DOHH2 (cell line): ENCODE results near the gene HNF4A.

Source experiments
- H3F3A ChIP-seq: fragments of 200-600 bp; sonication (generic), shearing (Covaris generic); 2 replicates; pipeline ENCODE4 v1.6.0; 2016; ENCODE audit warnings: antibody characterized with exemption, mild to moderate bottlenecking; ENCODE audit not compliant: control insufficient read depth, insufficient read depth
- H3K27ac ChIP-seq: fragments of 200-600 bp; sonication (generic); 2 replicates; pipeline ENCODE4 v1.5.1; 2014; ENCODE audit warnings: low read depth, mild to moderate bottlenecking, low read length, moderate library complexity
- H3K27me3 ChIP-seq: fragments of 200-600 bp; sonication (generic); 2 replicates; pipeline ENCODE4 v1.6.1; 2014; ENCODE audit warnings: mild to moderate bottlenecking, low read length, mixed read lengths; ENCODE audit not compliant: control insufficient read depth
- H3K36me3 ChIP-seq: fragments of 200-600 bp; sonication (generic); 2 replicates; pipeline ENCODE4 v1.6.1; 2014; ENCODE audit warnings: mild to moderate bottlenecking, low read length, moderate library complexity, mixed read lengths; ENCODE audit not compliant: control insufficient read depth
- H3K4me1 ChIP-seq: fragments of 200-600 bp; sonication (generic); 2 replicates; pipeline ENCODE4 v1.6.1; 2014; ENCODE audit warnings: mild to moderate bottlenecking, low read length, mixed read lengths; ENCODE audit not compliant: control insufficient read depth
- H3K4me2 ChIP-seq: fragments of 200-600 bp; sonication (generic); 2 replicates; pipeline ENCODE4 v1.6.0; 2014; ENCODE audit warnings: mild to moderate bottlenecking, low read length, moderate library complexity
- H3K4me3 ChIP-seq: fragments of 200-600 bp; sonication (generic); 2 replicates; pipeline ENCODE4 v1.5.1; 2014; ENCODE audit warnings: mild to moderate bottlenecking, low read length, mixed read lengths
- H3K79me2 ChIP-seq: fragments of 200-600 bp; sonication (generic); 2 replicates; pipeline ENCODE4 v1.6.1; 2014; ENCODE audit warnings: mild to moderate bottlenecking, low read length, mixed read lengths; ENCODE audit not compliant: control insufficient read depth
- H3K9me2 ChIP-seq: fragments of 200-600 bp; sonication (generic); replicated peaks from 2 replicates; pipeline ENCODE4 v1.6.1; 2014; ENCODE audit warnings: mild to moderate bottlenecking, low read length, mixed read lengths; ENCODE audit not compliant: control insufficient read depth
- H3K9me3 ChIP-seq: fragments of 200-600 bp; sonication (generic); 2 replicates; pipeline ENCODE4 v1.6.1; 2014; ENCODE audit warnings: antibody characterized with exemption, low read length, mixed read lengths; ENCODE audit not compliant: control insufficient read depth, insufficient read depth
- H4K20me1 ChIP-seq: fragments of 200-600 bp; sonication (generic); 2 replicates; pipeline ENCODE4 v1.6.0; 2014; ENCODE audit warnings: low read depth, mild to moderate bottlenecking, antibody characterized with exemption, low read length, moderate library complexity; ENCODE audit not compliant: control insufficient read depth, insufficient read depth
- CTCF ChIP-seq: fragments of 200-600 bp; sonication (generic); IDR thresholded peaks from one replicate; pipeline ENCODE4 v1.5.1; 2014; ENCODE audit warnings: antibody characterized with exemption, mild to moderate bottlenecking, low read depth, low read length; ENCODE audit not compliant: poor library complexity, severe bottlenecking
- EZH2phosphoT487 ChIP-seq: fragments of 200-600 bp; sonication (generic); IDR thresholded peaks from 2 replicates; pipeline ENCODE4 v1.6.1; 2017; ENCODE audit warnings: borderline replicate concordance, mild to moderate bottlenecking, antibody characterized with exemption, low read length, moderate library complexity, mixed read lengths

HNF4A gene

DNA sequence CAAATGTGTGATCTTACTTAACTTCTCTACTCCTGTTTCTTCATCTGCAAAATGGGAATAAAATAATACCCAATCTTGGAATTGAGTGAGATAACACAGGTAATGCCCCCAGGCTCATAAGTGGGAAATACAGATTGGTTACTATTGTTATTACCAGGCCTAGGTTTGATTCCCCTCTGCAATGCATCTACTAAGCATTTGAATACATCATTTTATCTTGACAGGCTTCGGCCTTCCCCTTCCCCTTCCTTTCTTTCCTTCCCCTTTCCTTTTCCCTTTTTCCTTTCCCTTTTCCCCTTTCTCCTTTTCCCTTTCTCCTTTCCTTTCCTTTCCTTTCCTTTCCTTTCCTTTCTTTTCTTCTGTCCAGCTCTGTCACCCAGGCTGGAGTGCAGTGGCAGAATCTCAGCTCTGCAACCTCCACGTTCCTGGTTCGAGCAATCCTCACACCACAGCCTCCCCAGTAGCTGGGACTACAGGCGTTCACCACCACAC is 7.3 kb upstream of the HNF4A start:
- Histone ChIP-seq H3K4me3 (no peak overlapping the region), H3K27me3 (no peaks in the 10 kb centered on the region; the same call in 1 of the 2 replicates), H3K79me2 (no peaks in the 10 kb centered on the region), H3K9me2 (no peaks in the 10 kb centered on the region), H3F3A (no peaks in the 10 kb centered on the region), H4K20me1 (no peaks in the 10 kb centered on the region), H3K36me3 (no peaks in the 10 kb centered on the region), H3K4me1 (no peaks in the 10 kb centered on the region), H3K27ac (no peak overlapping the region), H3K4me2 (no peak overlapping the region), H3K9me3 (no peaks in the 10 kb centered on the region)
- TF ChIP-seq CTCF = no peak
- no peak for TF ChIP-seq EZH2phosphoT487

DNA sequence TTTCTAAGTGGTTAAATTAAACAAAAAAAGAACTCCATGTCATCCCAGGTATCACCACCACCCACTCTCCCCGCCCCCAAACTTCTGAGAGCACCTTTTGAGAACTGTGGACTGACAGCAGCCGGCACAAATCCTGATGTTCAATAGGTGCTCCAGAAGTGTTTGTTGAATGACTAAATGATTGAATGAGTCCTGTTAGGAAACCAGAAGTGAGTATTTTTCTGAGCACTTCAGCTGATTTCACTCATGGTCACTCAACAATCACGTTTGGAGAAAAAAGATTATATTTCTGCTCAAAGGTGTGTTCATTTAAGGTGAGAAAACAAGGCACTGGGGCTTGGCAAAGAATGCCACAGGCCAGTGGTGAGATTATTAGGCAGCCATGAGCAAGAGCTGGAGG is 6.2 kb upstream of the HNF4A start:
- Histone ChIP-seq H3K27ac (no peak overlapping the region), H3K79me2 (no peaks in the 10 kb centered on the region), H3K9me3 (no peaks in the 10 kb centered on the region), H3F3A (no peaks in the 10 kb centered on the region), H3K27me3 (no peaks in the 10 kb centered on the region; the same call in 1 of the 2 replicates), H3K4me1 (no peaks in the 10 kb centered on the region), H3K4me2 (no peak overlapping the region), H3K36me3 (no peaks in the 10 kb centered on the region), H4K20me1 (no peaks in the 10 kb centered on the region), H3K4me3 (no peak overlapping the region), H3K9me2 (no peaks in the 10 kb centered on the region)
- TF ChIP-seq EZH2phosphoT487 (no peak), CTCF (no peak)

DNA sequence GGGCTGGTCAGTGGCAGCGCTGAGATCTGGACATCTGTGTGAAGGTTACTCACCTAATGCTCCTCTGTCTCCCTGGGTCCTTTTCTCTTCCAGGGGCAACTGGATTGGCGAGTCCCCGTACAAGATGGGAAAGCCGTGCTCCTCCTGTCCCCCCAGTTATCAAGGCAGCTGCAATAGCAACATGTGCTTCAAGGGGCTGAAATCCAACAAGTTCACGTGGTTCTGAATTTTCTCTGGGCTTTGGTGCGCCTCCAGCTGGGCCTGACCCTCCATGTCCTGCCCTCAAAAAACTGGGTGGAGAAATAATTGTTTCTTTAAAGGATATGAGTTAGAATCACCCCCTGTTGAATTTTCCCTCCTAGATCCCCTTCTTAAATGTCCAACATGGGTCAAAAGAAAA is 4.9 kb upstream of the HNF4A start:
- no peak for TF ChIP-seq EZH2phosphoT487
- no peak for TF ChIP-seq CTCF
- Histone ChIP-seq H3K9me2 (no peaks in the 10 kb centered on the region), H3K4me2 (no peak overlapping the region), H3K36me3 (no peaks in the 10 kb centered on the region), H3F3A (no peaks in the 10 kb centered on the region), H3K4me3 (no peak overlapping the region), H3K79me2 (no peaks in the 10 kb centered on the region), H3K27ac (no peak overlapping the region), H3K4me1 (no peaks in the 10 kb centered on the region), H4K20me1 (no peaks in the 10 kb centered on the region), H3K9me3 (no peaks in the 10 kb centered on the region), H3K27me3 (no peaks in the 10 kb centered on the region; the same call in 1 of the 2 replicates)
